GM19467 (cell line): ENCODE data around the gene WDR20.
A peak's percentile ranks its signal among the peaks of the same experiment; 100 is the strongest.
"Not testable (repeated sequence)": the region's sequence is repeated elsewhere in the genome, so short reads cannot be mapped to it uniquely, and the experiment has no call there.

Source experiments
- ATAC-seq: cut with Tn5 transposase; IDR thresholded peaks from one replicate; pipeline ENCODE4 v1.9.1; 2021; ENCODE audit warnings: mild to moderate bottlenecking, moderate library complexity; ENCODE audit not compliant: unreplicated experiment

The WDR20 gene, protein sequence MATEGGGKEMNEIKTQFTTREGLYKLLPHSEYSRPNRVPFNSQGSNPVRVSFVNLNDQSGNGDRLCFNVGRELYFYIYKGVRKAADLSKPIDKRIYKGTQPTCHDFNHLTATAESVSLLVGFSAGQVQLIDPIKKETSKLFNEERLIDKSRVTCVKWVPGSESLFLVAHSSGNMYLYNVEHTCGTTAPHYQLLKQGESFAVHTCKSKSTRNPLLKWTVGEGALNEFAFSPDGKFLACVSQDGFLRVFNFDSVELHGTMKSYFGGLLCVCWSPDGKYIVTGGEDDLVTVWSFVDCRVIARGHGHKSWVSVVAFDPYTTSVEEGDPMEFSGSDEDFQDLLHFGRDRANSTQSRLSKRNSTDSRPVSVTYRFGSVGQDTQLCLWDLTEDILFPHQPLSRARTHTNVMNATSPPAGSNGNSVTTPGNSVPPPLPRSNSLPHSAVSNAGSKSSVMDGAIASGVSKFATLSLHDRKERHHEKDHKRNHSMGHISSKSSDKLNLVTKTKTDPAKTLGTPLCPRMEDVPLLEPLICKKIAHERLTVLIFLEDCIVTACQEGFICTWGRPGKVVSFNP

DNA sequence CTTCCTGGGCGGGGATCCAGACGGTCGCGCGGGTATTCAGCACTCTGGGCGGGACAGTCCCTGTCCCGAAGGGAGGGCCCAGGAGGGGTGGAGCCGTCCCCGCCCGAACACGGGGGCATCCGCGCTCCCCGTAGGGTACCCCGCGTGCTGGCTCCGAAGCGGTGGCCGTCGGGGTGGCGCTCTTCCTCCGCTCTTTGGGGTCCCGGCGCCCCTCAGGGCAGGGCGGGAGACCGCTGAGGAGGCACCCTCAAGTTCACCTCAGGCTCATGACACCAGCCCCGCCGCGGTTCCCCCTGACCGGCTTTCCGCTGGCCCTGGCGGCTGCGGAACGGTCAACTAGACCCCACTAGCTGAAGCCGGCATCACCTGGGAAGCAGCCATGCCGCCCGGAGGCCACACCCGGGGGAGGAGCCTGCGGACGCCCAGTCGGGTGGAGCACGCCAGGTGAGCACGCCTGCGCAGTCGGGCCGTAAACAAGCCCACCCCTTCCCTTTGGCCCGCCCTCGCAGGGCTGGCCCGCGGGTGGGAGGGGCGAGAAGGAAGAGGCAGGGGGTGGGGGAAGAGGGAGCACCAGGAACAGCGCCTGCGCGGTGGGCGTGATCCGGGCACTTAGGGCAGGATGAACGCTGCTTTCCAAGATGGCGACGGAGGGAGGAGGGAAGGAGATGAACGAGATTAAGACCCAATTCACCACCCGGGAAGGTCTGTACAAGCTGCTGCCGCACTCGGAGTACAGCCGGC lies at the start of gene WDR20:
TSS of gene WDR20 (plus strand) at position 612 of the 741 bp plus-strand sequence. CDS start at position 639, 27 bp downstream.
- peak; percentile 90 for ATAC-seq

DNA sequence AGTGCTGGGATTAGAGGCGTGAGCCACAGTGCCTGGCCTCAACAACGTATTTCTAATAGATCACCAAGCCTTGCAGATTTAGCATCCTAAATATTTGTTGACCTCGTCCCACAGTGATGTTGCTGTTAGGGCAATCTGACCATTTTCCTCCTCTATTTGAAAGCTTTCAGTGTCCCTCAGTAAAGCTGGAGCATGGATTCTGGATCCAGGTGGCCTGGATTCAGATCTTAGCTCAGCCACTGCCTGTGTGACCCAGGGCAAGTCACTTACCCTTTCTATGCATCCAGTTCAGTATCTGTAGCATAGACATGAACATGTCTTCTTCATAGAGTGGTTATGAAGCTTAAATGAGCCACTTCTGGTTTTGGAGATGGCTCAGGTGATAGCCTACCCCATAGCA lies 49.0 kb upstream of the WDR20 start:
- no peak for ATAC-seq

DNA sequence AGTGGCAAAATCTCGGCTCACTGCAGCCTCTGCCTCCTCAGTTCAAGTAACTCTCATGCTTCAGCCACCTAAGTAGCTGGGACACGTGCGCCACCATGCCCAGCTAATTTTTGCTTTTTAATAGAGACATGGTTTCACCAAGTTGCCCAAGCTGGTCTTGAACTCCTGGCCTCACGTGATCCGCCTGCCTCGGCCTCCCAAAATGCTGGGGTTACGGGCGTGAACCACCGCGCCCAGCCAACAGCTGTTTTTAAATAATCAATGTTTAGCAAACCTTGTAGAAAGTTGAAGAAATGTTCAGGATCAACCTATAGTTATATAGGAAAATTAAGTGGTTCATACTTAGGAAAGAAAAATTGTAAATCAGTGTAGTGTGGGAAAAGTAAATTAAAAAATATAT lies 46.9 kb upstream of the WDR20 start:
- no peak for ATAC-seq

DNA sequence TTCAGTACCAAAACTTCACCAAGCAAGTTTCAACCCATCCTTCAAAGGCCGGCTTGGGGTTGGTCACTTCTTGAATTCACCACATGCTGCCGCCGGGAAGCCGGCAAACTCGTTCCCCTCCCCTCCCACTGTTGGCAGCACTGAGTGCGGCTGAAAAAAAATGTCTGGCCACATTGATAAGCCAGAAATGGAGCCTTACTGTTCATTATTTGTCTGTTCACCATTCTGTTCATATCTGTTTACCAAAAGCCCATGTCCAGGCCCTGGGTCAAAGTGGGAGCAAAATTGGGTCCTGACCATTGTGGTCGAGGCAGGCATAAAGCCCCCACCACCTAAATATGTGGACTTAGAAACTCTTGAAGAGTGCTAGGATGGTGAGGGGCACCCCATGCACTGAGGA lies 45.6 kb upstream of the WDR20 start:
- ATAC-seq = no peak

DNA sequence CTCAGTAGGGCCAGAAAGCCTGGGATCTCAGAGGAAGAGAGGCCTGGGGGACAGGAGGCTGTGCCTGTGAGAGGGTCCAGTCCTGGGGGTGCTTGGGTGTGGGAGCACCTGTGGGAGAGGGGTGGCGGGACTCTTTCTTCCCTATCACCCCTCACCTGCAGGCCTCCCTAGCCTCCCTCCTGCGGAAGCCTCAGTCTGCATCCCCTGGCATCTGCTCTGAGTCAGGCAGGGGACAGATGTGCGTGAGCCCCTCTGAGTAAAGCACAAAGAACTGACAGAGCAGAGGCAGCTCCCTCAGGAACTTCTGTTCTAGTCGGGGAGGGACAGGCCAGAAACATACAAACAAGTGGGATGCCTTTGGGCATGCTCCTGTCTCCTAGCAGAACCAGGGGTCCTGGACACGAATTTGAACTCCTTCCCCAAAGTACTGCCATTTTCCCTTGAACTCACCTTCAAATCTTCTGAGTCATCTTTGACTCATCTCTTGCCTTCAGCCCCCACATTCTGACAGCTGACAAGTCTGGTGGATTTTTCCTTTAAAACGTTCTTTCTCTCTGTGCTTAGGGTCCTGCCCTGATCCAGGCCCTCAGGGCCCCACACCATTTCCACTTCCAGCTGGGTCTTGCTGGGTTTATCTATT lies 44.3 kb upstream of the WDR20 start:
- ATAC-seq = no peak

DNA sequence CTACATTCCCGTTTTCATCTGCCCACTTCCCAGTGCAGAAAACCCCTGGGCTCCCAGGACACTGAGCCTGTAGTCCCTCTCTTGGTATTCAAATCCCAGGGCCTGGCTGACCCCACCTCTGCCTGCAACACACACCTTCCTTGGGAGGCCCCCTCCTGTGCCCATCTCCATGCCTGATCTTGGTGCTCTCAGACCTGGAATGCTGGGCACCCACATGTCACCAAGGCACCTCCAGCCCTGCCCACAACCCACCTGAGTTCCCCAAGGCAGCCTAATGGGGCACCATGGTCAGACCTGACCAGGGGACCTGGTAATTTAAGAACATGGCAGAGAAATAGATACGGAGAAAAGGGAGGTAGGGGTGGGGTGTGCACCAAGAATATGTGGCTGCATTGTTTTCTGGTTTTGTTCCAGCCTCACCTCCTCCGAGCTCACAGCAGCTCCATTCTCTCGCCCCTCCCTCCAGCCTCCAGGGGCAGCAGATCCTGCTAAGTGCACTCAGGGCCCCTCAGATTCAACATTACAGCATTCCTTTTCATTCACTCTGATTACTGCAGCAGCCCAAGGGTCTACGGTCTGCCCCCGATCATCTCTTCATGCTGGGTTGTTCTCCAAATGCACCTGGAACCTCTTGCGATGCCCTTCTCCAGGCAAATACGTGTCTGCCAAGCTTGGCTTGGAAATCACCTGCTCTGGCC lies 43.7 kb upstream of the WDR20 start:
- no peak for ATAC-seq

DNA sequence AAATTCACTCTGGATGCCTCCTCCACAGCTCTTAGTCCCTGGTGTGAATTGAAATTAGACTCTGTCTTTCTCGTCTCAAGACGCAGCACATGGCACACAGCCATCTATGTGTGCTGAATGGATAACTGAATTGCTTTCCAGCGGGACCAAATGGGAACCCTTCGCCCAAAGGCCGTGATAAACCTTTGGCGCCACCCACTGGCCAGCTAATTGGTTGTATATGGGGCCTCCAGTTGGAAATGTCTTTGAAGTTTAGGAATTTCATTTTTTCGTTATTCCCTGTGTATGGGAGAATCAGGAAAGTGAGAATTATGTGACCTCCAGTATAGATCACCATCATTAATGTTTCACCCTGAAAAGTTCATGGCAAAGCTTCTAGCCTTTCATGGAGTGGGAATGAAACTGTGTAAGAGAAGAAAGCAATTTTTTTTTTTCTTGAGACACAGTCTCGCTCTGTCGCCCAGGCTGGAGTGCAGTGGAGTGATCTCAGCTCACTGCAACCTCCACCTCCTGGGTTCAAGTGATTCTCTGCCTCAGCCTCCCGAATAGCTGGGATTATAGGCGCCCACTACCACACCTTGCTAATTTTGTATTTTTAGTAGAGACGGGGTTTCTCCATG lies 43.0 kb upstream of the WDR20 start:
- no peak for ATAC-seq

DNA sequence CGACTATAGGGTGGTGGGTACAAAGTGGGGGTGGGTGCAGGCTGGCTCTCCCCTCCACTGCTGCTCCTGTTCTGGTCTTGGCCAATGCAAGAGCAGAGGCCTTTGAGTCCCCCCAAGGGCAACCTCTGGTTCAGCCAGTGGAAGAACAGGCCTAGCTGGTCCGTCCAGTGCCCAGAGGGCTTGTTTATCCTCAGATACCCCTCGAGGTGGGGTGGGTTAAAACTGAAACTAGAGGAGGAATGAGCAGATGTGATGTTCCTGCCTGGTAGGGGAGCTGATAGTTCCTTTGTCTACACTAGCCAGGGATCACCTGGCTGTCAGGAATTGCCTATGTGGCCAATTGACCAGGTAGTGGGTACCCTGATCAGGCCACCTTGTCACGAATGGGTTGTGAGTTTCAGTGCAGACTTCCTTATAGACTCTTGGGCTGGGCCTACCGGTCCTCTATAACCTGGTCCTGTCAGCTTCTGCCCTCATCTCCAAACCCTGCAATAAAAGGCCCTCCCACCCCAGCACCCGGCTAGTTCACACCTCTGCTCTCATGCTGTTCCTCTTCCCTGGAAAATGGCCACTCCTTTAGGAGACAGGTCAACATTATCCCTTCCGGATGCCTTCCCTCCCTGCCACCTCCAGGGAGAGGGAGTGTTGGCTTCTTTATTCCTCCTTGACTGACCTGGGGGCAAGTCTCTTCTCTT lies 42.1 kb upstream of the WDR20 start:
- ATAC-seq = no peak

DNA sequence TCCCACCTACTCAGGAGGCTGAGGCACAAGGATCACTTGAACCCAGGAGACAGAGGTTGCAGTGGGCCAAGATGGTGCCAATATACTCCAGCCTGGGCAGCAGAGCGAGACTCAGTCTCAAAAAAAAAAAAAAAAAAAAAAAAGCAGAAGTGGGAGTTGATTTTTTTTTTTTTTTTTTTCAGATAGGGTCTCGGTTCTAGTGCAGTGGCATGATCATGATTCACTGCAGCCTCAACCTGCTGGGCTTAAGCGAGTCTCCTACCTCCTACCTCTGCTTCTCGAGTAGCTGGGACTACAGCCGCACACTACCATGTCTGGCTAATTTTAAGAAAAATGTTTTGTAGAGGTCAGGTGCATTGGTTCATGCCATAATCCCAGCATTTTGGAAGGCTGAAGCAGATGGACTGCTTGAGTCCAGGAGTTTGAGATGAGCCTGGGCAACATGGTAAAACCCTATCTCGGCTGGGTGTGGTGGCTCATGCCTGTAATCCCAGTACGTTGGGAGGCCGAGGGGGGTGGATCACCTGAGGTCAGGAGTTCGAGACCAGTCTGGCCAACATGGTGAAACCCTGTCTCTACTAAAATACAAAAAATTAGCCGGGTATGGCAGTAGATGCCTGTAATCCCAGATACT lies 36.5 kb upstream of the WDR20 start:
- no peak for ATAC-seq

DNA sequence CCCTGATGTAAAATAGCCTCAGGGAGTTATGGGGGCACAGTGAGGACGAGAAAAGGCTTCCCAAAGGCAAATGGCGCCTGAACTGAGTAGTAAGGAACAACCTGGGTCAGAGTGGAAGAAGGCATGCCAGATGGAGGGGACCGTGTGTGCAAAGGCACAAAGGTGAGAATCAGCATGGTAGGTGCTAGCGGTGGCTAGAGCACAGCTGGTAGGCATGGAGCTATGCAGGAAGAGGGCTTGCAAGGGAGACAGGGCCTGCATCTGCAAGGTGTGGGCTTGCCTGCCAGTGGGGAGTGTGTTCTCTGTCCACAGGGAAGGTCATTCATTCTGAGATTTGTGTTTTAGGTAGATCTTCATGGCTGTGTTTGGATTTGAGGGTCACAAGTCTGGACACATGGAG lies 34.3 kb upstream of the WDR20 start:
- no peak for ATAC-seq

DNA sequence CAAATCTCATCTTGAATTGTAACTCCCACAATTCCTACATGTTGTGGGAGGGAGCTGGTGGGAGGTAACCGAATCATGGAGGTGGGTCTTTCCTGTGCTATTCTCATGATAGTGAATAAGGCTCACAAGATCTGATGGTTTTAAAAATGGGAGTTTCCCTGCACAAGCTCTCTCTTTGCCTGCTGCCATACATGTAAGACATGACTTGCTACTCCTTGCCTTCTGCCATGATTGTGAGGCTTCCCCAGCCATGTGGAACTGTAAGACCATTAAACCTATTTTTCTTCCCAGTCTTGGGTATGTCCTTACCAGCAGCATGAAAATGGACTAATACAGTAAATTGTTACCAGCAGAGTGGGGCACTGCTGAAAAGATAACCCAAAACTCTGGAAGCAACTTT lies 30.4 kb upstream of the WDR20 start:
- not testable (repeated sequence) for ATAC-seq

DNA sequence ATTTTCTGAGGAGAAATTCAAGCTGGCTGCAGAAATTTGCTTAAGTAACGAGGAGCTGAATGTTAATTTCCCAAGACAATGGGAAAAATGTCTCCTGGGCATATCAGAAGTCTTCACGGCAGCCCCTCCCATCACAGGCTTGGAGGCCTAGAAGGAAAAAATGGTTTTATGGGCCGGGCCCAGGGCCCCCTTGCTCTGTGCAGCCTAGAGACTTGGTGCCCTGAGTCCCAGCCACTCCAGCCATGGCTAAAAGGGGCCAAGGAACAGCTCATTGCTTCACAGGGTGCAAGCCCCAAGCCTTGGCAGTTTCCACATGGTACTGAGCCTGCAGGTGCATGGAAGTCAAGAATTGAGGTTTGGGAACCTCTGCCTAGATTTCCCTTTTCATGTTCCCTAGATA lies 28.6 kb upstream of the WDR20 start:
- no peak for ATAC-seq

DNA sequence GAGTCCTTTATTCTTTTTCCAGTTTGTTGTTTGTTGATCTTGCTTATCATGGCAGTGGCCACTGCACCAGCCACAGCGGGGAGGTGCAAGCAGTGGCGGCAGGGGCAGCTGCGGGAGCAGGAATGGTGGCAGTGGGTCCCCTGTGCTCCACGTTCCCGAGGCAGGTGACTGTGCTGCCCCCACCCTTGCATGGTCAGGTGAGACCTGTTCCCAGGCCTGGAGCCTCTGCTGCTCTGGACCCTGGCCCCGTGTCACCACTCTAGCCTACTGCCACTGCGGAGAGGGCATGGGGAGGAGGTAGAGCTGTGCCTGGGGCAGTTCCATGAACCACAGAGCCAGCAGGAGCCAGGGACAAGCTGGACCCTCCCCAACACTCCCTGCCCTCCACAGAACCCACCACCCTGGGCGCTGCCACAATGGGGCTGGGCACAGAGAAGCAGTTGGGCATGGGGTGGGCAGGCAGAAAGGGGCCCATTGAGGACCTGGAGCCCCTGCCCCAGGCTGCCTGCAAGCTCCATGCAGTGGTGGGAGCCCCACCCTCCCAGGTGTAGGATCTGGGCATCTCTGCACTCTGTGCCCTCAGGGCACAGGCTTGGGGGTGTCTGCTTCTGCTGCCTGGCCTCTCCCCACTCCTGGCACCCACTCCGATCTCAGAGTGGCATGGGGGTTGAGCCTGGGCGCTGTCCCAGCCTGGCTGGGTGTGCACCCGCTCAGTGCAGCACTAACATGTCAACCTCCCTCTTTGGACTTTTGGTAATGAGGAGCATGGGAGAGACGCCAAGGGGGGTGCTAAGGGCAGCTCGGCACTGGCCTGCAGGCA lies 23.1 kb upstream of the WDR20 start:
- no peak for ATAC-seq

DNA sequence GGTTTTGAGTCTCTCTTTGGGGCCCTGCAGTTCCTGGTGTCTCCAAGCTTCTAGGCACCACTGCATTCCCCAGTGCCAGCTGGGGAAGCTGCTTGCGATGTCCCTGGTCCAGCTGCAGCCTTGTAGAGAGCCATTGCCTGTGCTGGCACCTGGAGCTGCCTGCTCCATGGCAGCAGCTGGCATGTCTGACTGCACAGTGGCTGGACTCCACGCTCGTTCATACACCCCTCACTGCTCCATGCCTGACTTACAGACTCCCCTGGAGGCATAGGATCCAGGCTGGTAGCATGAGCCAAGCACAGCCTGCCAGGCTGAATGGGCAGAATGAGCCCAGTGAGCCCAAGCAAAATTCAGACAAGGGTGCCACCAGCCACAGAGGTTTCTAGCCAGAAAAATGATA lies 21.8 kb upstream of the WDR20 start:
- no peak for ATAC-seq

DNA sequence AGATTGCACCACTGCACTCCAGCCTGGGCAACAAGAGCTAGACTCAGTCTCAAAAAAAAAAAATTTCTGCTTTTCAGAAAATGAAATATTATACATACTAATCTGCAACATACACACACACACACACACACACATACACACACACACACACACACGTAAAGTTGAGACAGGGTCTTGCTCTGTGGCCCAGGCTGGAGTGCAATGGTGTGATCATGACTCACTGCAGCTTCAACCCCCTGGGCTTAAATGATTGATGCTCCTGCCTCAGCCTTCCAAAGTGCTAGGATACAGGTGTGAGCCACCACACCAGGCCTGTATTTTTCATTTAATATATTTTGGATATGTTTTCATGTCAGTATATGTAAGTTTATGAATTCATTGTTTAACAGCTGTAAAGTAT lies 18.8 kb upstream of the WDR20 start:
- no peak for ATAC-seq

DNA sequence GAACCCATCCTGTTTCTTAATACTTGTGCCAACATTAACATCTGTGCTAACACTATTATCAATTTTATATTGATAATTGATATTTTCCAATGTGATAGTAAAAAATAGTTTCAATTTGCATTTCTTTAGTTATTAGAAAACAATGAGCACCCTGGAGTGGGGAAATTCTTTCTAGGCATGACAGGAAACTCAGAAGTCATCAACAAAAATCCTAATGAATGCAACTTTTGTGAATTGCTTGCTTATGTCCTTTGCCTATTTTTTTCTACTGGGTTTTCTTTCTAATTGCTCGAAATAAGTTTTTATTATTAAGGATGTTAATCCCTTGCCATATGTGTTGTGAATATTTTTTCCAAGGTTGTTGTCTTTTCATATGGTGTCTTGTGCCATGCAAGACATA lies 18.1 kb upstream of the WDR20 start:
- ATAC-seq = no peak

DNA sequence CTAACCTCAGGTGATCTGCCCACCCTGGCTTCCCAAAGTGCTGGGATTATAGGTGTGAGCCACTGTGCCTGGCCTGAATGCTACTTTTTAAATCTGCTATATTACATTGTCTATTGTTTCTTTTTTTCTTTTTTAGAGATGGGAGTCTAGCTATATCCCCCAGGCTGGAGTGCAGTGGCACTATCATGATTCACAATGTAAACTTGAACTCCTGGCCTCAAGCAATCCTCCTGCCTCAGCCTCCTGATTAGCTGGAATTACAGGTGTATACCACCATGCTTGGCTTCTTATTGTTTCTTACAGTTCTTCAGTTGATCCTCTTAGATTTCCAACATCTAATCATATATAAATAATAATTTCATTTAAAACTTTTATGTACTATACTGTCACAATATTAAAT lies 15.3 kb upstream of the WDR20 start:
- no peak for ATAC-seq

DNA sequence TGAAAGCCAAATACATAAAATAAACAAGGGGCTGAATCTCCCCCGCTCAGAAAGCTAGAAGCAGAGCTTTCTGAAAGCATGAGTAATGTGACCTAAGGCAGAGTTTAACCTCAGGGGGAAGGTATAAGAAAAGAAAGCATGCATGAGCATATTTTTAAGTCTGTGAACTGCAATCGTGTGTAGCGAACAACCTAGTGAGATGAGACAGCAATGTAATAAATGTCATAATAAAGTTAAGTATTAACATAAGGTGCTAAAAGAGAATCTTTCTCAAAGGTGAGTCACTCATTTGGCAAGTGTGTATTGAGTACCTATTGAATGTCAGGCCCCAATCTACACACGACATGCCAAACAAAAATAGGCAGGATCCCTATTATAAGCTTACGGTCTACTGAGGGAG lies 14.2 kb upstream of the WDR20 start:
- no peak for ATAC-seq
